H9 (cell line): Measurements from ENCODE around the gene TOR1B. TPM values are rescaled to one million over a fixed set of nuclear protein-coding genes. Genes with fewer than 3 reads are reported as not detected.

ENCODE experiments used
- DNase-seq: peaks from one replicate; pipeline ENCODE4 v3.0.0-alpha.2; 2017
- H2AFZ ChIP-seq: one replicate; pipeline ENCODE4 v1.6.1; 2013; ENCODE audit warnings: mild to moderate bottlenecking, low read length, control low read depth, moderate library complexity
- H2AK5ac ChIP-seq: 2 replicates; pipeline ENCODE4 v1.6.1; 2013; ENCODE audit warnings: low read length, control low read depth, mixed read lengths; ENCODE audit not compliant: insufficient read length
- H2BK120ac ChIP-seq: one replicate; pipeline ENCODE4 v1.6.1; 2013; ENCODE audit warnings: low read depth, mild to moderate bottlenecking, low read length, control low read depth, inconsistent platforms; ENCODE audit not compliant: poor library complexity, severe bottlenecking
- H2BK12ac ChIP-seq: 2 replicates; pipeline ENCODE4 v1.6.1; 2013; ENCODE audit warnings: low read length, control low read depth, mixed read lengths, low read depth; ENCODE audit not compliant: insufficient read length
- H2BK15ac ChIP-seq: 2 replicates; pipeline ENCODE4 v1.6.1; 2013; ENCODE audit warnings: low read depth, low read length, control low read depth
- H2BK20ac ChIP-seq: one replicate; pipeline ENCODE4 v1.6.1; 2013; ENCODE audit warnings: low read depth, mild to moderate bottlenecking, low read length, control low read depth, inconsistent platforms; ENCODE audit not compliant: poor library complexity, severe bottlenecking
- H2BK5ac ChIP-seq: 2 replicates; pipeline ENCODE4 v1.6.1; 2013; ENCODE audit warnings: low read length, control low read depth, mixed read lengths; ENCODE audit not compliant: insufficient read length
- H3K14ac ChIP-seq: 2 replicates; pipeline ENCODE4 v1.6.1; 2013; ENCODE audit warnings: low read length, control low read depth; ENCODE audit not compliant: insufficient read depth
- H3K18ac ChIP-seq: 2 replicates; pipeline ENCODE4 v1.6.1; 2013; ENCODE audit warnings: low read depth, mild to moderate bottlenecking, mixed read lengths, low read length, control low read depth; ENCODE audit not compliant: insufficient read length
- H3K23ac ChIP-seq: 2 replicates; pipeline ENCODE4 v1.6.1; 2013; ENCODE audit warnings: low read length, control low read depth, mixed read lengths, low read depth; ENCODE audit not compliant: insufficient read length
- H3K23me2 ChIP-seq: 2 replicates; pipeline ENCODE4 v1.6.1; 2013; ENCODE audit warnings: low read depth, mild to moderate bottlenecking, mixed read lengths, low read length, control low read depth; ENCODE audit not compliant: insufficient read length, poor library complexity, severe bottlenecking
- H3K27ac ChIP-seq: 2 replicates; pipeline ENCODE4 v1.5.1; 2013; ENCODE audit warnings: low read length, control low read depth, mixed read lengths, low read depth; ENCODE audit not compliant: insufficient read length
- H3K27me3 ChIP-seq: 2 replicates; pipeline ENCODE4 v1.6.1; 2013; ENCODE audit warnings: low read length, control low read depth, inconsistent platforms; ENCODE audit not compliant: insufficient read depth
- H3K4ac ChIP-seq: 2 replicates; pipeline ENCODE4 v1.6.1; 2013; ENCODE audit warnings: low read depth, mild to moderate bottlenecking, control low read depth, inconsistent platforms, low read length, moderate library complexity
- H3K4me1 ChIP-seq: 2 replicates; pipeline ENCODE4 v1.6.1; 2013; ENCODE audit warnings: low read length, control low read depth, inconsistent platforms; ENCODE audit not compliant: insufficient read depth
- H3K4me2 ChIP-seq: 2 replicates; pipeline ENCODE4 v1.6.1; 2013; ENCODE audit warnings: low read length, control low read depth, mixed read lengths; ENCODE audit not compliant: insufficient read length, insufficient read depth
- H3K56ac ChIP-seq: 2 replicates; pipeline ENCODE4 v1.6.1; 2013; ENCODE audit warnings: low read depth, mild to moderate bottlenecking, mixed read lengths, low read length, control low read depth; ENCODE audit not compliant: insufficient read length
- H3K79me1 ChIP-seq: 2 replicates; pipeline ENCODE4 v1.6.1; 2013; ENCODE audit warnings: low read depth, mild to moderate bottlenecking, moderate library complexity, low read length, control low read depth, inconsistent platforms; ENCODE audit not compliant: insufficient read depth, poor library complexity, severe bottlenecking
- H3K79me2 ChIP-seq: 2 replicates; pipeline ENCODE4 v1.6.1; 2013; ENCODE audit warnings: low read length, control low read depth, inconsistent platforms; ENCODE audit not compliant: insufficient read depth
- H3K9ac ChIP-seq: 2 replicates; pipeline ENCODE4 v1.6.1; 2013; ENCODE audit warnings: low read length, control low read depth, mixed read lengths; ENCODE audit not compliant: insufficient read length; ENCODE audit errors: extremely low read depth
- H3K9me3 ChIP-seq: one replicate; pipeline ENCODE4 v1.6.1; 2013; ENCODE audit warnings: low read depth, low read length, inconsistent platforms; ENCODE audit not compliant: control insufficient read depth
- H3T11ph ChIP-seq: one replicate; pipeline ENCODE4 v1.6.1; 2013; ENCODE audit warnings: mild to moderate bottlenecking, low read length, control low read depth, inconsistent platforms
- H4K20me1 ChIP-seq: one replicate; pipeline ENCODE4 v1.6.1; 2013; ENCODE audit not compliant: control insufficient read depth, insufficient read length, insufficient read depth
- H4K5ac ChIP-seq: 2 replicates; pipeline ENCODE4 v1.6.1; 2013; ENCODE audit warnings: low read depth, mild to moderate bottlenecking, mixed read lengths, low read length, control low read depth; ENCODE audit not compliant: insufficient read length
- H4K8ac ChIP-seq: replicated peaks from 2 replicates; pipeline ENCODE4 v1.6.1; 2013; ENCODE audit warnings: low read length, control low read depth, mixed read lengths, low read depth; ENCODE audit not compliant: insufficient read length
- H4K91ac ChIP-seq: 2 replicates; pipeline ENCODE4 v1.6.1; 2013; ENCODE audit warnings: low read depth, mild to moderate bottlenecking, moderate library complexity, mixed read lengths, low read length, control low read depth; ENCODE audit not compliant: insufficient read length
- H3K27ac Mint-ChIP-seq, 3 experiments: 2 replicates in 2 of 3; 3 replicates in 1 of 3; pipeline ENCODE4 v1.8.0; 2020 to 2021; ENCODE audit warnings: mixed read lengths in 3 of 3, mild to moderate bottlenecking in 1 of 3, moderate library complexity in 1 of 3
- H3K27me3 Mint-ChIP-seq: 2 replicates; pipeline ENCODE4 v1.8.0; 2021; ENCODE audit warnings: low read depth, mild to moderate bottlenecking, moderate library complexity, mixed read lengths
- H3K36me3 Mint-ChIP-seq, 3 experiments: 2 replicates in 2 of 3; 3 replicates in 1 of 3; pipeline ENCODE4 v1.8.0; 2020 to 2021; ENCODE audit warnings: low read depth in 3 of 3, mixed read lengths in 3 of 3; ENCODE audit not compliant: insufficient read depth in 1 of 3
- H3K4me1 Mint-ChIP-seq, 2 experiments: 2 replicates each; pipeline ENCODE4 v1.8.0; 2020; ENCODE audit warnings: mixed read lengths in 2 of 2
- H3K4me3 Mint-ChIP-seq, 2 experiments: 2 replicates in 1 of 2; 3 replicates in 1 of 2; pipeline ENCODE4 v1.8.0; 2020 to 2021; ENCODE audit warnings: mild to moderate bottlenecking in 2 of 2, mixed read lengths in 2 of 2, moderate library complexity in 1 of 2
- H3K9me3 Mint-ChIP-seq, 2 experiments: 2 replicates in 1 of 2; 3 replicates in 1 of 2; pipeline ENCODE4 v1.8.0; 2020; ENCODE audit warnings: mild to moderate bottlenecking in 2 of 2, mixed read lengths in 2 of 2, moderate library complexity in 1 of 2
- WGBS: extraction: QIAGEN DNeasy Blood & Tissue Kit; methylation state at CpG from one replicate; pipeline ENCODE4 v1.1.7; 2013; ENCODE audit warnings: missing lambda C conversion rate, low lambda C conversion rate, mixed read lengths; ENCODE audit not compliant: insufficient read length; ENCODE audit errors: extremely low coverage; 5-methylcytosine and 5-hydroxymethylcytosine counted together
- total RNA-seq: library from RNA; stranded (reverse); gene quantifications from 2 replicates; pipeline ENCODE4 v1.2.1, GENCODE V29; 2021
- TF ChIP-seq, protein P1 (sequence below): fragments of 200-600 bp; sonication (generic); conservative IDR thresholded peaks from 3 replicates; pipeline ENCODE4 v1.8.0; 2021; ENCODE audit warnings: antibody characterized with exemption, mild to moderate bottlenecking

The TOR1B gene
- total RNA-seq, 1 experiment from 2014 or later: 18.1 TPM

DNA sequence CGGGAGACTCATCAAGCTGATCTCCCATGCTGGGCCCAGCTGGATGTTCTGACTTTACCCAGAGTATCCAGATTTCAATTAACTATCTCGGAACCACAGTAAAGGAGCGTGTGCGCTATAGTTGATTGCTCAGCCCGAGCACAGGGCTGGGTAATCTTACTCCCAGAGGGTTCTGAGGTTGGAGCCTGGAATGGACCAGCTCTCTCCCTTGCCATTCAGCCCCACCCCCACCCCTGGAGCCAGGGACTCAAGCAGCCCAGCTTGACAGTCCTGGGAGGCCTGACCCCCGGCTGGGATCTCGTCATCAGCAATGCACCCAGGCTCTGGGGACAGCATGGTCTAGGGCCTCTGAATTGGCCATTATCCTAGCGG is 26.4 kb upstream of the TOR1B start:
- Histone ChIP-seq H3K27me3 (no peaks in the 10 kb centered on the region), H3K27ac (no peak overlapping the region), H4K20me1 (peaks cover 2% of the 10 kb centered on the region), H2BK15ac (no peak overlapping the region), H3K79me2 (no peaks in the 10 kb centered on the region), H3K4ac (no peak overlapping the region), H2BK5ac (no peak overlapping the region), H2BK20ac (no peak overlapping the region), H3K4me2 (no peak overlapping the region), H3K23me2 (no peaks in the 10 kb centered on the region), H4K8ac (no peak overlapping the region), H2AFZ (no peak overlapping the region), H3K56ac (no peak overlapping the region), H3K4me1 (no peaks in the 10 kb centered on the region), H3T11ph (no peak overlapping the region), H2BK120ac (no peak overlapping the region), H4K5ac (no peak overlapping the region), H3K23ac (no peak overlapping the region), H3K14ac (no peak overlapping the region), H2AK5ac (no peak overlapping the region), H3K9me3 (no peaks in the 10 kb centered on the region), H3K79me1 (no peaks in the 10 kb centered on the region), H2BK12ac (no peak overlapping the region), H3K9ac (no peak overlapping the region), H4K91ac (no peak overlapping the region), H3K18ac (no peak overlapping the region)
- Mint-ChIP-seq H3K9me3 (no peaks in the 10 kb centered on the region), H3K27ac (no peak overlapping the region), H3K27me3 (peaks cover 18% of the 10 kb centered on the region), H3K36me3 (no peaks in the 10 kb centered on the region), H3K4me3 (no peak overlapping the region), H3K4me1 (peaks cover 10 to 12% of the 10 kb centered on the region in 2 experiments)
- TF ChIP-seq, protein P1, sequence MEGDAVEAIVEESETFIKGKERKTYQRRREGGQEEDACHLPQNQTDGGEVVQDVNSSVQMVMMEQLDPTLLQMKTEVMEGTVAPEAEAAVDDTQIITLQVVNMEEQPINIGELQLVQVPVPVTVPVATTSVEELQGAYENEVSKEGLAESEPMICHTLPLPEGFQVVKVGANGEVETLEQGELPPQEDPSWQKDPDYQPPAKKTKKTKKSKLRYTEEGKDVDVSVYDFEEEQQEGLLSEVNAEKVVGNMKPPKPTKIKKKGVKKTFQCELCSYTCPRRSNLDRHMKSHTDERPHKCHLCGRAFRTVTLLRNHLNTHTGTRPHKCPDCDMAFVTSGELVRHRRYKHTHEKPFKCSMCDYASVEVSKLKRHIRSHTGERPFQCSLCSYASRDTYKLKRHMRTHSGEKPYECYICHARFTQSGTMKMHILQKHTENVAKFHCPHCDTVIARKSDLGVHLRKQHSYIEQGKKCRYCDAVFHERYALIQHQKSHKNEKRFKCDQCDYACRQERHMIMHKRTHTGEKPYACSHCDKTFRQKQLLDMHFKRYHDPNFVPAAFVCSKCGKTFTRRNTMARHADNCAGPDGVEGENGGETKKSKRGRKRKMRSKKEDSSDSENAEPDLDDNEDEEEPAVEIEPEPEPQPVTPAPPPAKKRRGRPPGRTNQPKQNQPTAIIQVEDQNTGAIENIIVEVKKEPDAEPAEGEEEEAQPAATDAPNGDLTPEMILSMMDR: no peak
- WGBS: no CpG with 5 or more reads among the region's 8 CpGs
- DNase-seq: no peak
